Lung microvascular endothelial cell (primary cell): ENCODE data around the gene NME1. TPM values are rescaled to one million over a fixed set of nuclear protein-coding genes. Genes with fewer than 3 reads are reported as not detected.

ENCODE experiments used
- DNase-seq, 2 donors: peaks; one replicate each; pipeline versions ENCODE4 v3.0.0 to v3.0.0-alpha.2; 2010; ENCODE audit warnings: low read depth in 2 of 2
- total RNA-seq: library from RNA; depleted of rRNA; stranded (reverse); fragments of >200 nt; gene quantifications from 2 replicates; pipeline ENCODE4 v1.2.1, GENCODE V29; 2014

NME1 gene
- total RNA-seq, 1 donor from 2014 or later, result 87.7 TPM

- DNase-seq, result no peak
These were observed 35.8 kb downstream of the NME1 start for GRCh38 chr17:51189162-51189561.

GRCh38 chr17:51189628-51190027 lies 36.3 kb downstream of the NME1 start:
- DNase-seq, result peak; percentile 26 to 34

- no peak for DNase-seq
These were observed 38.5 kb downstream of the NME1 start for GRCh38 chr17:51191895-51192294.

GRCh38 chr17:51197754-51198153 lies 44.4 kb downstream of the NME1 start:
- DNase-seq, result no peak

- DNase-seq, result no peak
These were observed 46.9 kb downstream of the NME1 start for GRCh38 chr17:51200295-51200694.

- DNase-seq, result no peak
These were observed 47.5 kb downstream of the NME1 start for GRCh38 chr17:51200846-51201245.

GRCh38 chr17:51203838-51204237 lies 50.5 kb downstream of the NME1 start:
- DNase-seq, result no peak

Other genes with a start within 250 kb of the NME1 start
- gene SPAG9, start 32.7 kb upstream of the NME1 start, total RNA-seq, result 83.0 and 104 TPM in 2 replicates
- 603 and 811 TPM in 2 replicates for gene NME2, start 12.9 kb downstream of the NME1 start, total RNA-seq
- gene MBTD1, start 106.5 kb downstream of the NME1 start, total RNA-seq, result 8.9 and 12.1 TPM in 2 replicates
- gene UTP18, start 107.0 kb downstream of the NME1 start, total RNA-seq, result 26.2 and 26.6 TPM in 2 replicates